OCI-LY1 (cell line): Measurements from ENCODE around the gene ACSM5.
A peak's percentile ranks its signal among the peaks of the same experiment; 100 is the strongest.

ENCODE experiments used
- H2AFZ ChIP-seq: fragments of 200-600 bp; sonication (generic), shearing (Covaris generic); 2 replicates; pipeline ENCODE4 v1.6.0; 2014; ENCODE audit warnings: antibody characterized with exemption, mild to moderate bottlenecking, low read length
- H3F3A ChIP-seq: fragments of 200-600 bp; sonication (generic), shearing (Covaris generic); 2 replicates; pipeline ENCODE4 v1.6.0; 2014; ENCODE audit warnings: mild to moderate bottlenecking, antibody characterized with exemption, low read length, moderate library complexity; ENCODE audit not compliant: insufficient read depth
- H3K27ac ChIP-seq: fragments of 200-600 bp; sonication (generic); 2 replicates; pipeline ENCODE4 v1.5.1; 2014; ENCODE audit warnings: low read length, mixed run types, mild to moderate bottlenecking, low read depth; ENCODE audit not compliant: poor library complexity, severe bottlenecking
- H3K27me3 ChIP-seq: fragments of 200-600 bp; sonication (generic); 2 replicates; pipeline ENCODE4 v1.6.0; 2014; ENCODE audit warnings: antibody characterized with exemption, mild to moderate bottlenecking, low read length, moderate library complexity; ENCODE audit not compliant: insufficient read depth
- H3K36me3 ChIP-seq: fragments of 200-600 bp; sonication (generic); 2 replicates; pipeline ENCODE4 v1.6.1; 2014; ENCODE audit warnings: mild to moderate bottlenecking, antibody characterized with exemption, low read length, moderate library complexity, mixed read lengths; ENCODE audit not compliant: insufficient read depth
- H3K4me1 ChIP-seq: fragments of 200-600 bp; sonication (generic); 2 replicates; pipeline ENCODE4 v1.5.1; 2014; ENCODE audit warnings: mild to moderate bottlenecking, low read length, moderate library complexity; ENCODE audit not compliant: insufficient read depth, severe bottlenecking
- H3K4me2 ChIP-seq: fragments of 200-600 bp; sonication (generic), shearing (Covaris generic); 2 replicates; pipeline ENCODE4 v1.6.1; 2014; ENCODE audit warnings: low read length
- H3K4me3 ChIP-seq: fragments of 200-600 bp; sonication (generic); 2 replicates; pipeline ENCODE4 v1.5.1; 2014; ENCODE audit warnings: low read length, low read depth, mild to moderate bottlenecking, mixed read lengths; ENCODE audit not compliant: poor library complexity, severe bottlenecking
- H3K79me2 ChIP-seq: fragments of 200-600 bp; shearing (Covaris generic); 2 replicates; pipeline ENCODE4 v1.6.1; 2016; ENCODE audit warnings: mixed run types, low read length, mixed read lengths; ENCODE audit not compliant: insufficient read depth
- H3K9ac ChIP-seq: fragments of 200-600 bp; sonication (generic), shearing (Covaris generic); 2 replicates; pipeline ENCODE4 v1.6.1; 2014; ENCODE audit warnings: mild to moderate bottlenecking, low read length, mixed read lengths
- H3K9me2 ChIP-seq: fragments of 200-600 bp; sonication (generic), shearing (Covaris generic); 2 replicates; pipeline ENCODE4 v1.6.1; 2014; ENCODE audit warnings: low read depth, mild to moderate bottlenecking, low read length, mixed read lengths
- H3K9me3 ChIP-seq: fragments of 200-600 bp; shearing (Covaris generic); 2 replicates; pipeline ENCODE4 v1.6.1; 2014; ENCODE audit warnings: low read length, mixed read lengths
- H4K20me1 ChIP-seq: fragments of 200-600 bp; sonication (generic), shearing (Covaris generic); 2 replicates; pipeline ENCODE4 v1.6.0; 2016; ENCODE audit warnings: mild to moderate bottlenecking, low read length; ENCODE audit not compliant: insufficient read depth
- EZH2 ChIP-seq: fragments of 200-600 bp; sonication (generic), shearing (Covaris generic); IDR thresholded peaks from 2 replicates; pipeline ENCODE4 v1.8.0; 2017; ENCODE audit warnings: borderline replicate concordance, mixed run types, mild to moderate bottlenecking, antibody characterized with exemption, low read length, moderate library complexity, mixed read lengths
- TF ChIP-seq, protein P1 (sequence below): fragments of 200-600 bp; sonication (generic), shearing (Covaris generic); IDR thresholded peaks from 2 replicates; pipeline ENCODE4 v1.5.1; 2017; ENCODE audit warnings: mild to moderate bottlenecking, antibody characterized with exemption, low read length, moderate library complexity, mixed read lengths

The ACSM5 gene, protein sequence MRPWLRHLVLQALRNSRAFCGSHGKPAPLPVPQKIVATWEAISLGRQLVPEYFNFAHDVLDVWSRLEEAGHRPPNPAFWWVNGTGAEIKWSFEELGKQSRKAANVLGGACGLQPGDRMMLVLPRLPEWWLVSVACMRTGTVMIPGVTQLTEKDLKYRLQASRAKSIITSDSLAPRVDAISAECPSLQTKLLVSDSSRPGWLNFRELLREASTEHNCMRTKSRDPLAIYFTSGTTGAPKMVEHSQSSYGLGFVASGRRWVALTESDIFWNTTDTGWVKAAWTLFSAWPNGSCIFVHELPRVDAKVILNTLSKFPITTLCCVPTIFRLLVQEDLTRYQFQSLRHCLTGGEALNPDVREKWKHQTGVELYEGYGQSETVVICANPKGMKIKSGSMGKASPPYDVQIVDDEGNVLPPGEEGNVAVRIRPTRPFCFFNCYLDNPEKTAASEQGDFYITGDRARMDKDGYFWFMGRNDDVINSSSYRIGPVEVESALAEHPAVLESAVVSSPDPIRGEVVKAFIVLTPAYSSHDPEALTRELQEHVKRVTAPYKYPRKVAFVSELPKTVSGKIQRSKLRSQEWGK

DNA sequence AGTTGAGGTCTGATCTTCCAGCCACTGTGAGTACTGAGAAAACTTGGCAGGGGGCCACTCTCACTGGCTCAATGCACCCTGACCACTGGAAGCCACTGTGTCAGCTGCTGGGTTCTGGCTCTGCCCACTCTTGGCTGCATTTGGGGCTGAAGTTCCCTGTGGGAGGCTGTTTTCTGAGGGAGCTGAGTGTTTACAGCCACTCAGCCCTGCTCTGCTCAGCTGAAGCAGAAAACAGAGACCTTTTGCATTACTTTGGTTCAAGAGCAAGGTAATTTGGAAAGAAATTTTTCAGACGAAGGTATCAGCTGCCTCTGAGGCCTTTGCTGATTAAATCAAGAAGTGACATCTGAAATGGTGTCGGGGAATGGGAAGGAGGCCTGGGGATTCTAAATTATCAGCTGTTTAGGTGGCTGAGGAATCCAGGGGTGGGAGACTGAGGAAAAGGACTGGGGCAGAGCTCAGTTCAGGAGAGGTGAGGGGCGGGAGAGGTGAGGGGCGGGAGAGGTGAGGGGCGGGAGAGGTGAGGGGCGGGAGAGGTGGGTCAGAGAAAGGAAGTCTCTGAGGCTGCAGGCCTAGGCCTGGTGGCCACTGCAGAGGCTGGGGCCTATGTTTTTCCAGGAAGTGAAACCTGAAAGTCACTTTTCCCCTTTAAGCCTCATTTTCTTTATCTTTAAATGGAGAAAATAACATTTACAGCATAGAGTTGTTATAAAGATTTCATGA is at the start of gene ACSM5:
Gene ACSM5 (plus strand): TSS at position 137 of the 723 bp plus-strand sequence. CDS start 1,951 bp downstream, outside the sequence.
- Histone ChIP-seq H2AFZ (no peak within 1 kb of the TSS), H3K9me2 (no peaks in the 10 kb centered on the region), H4K20me1 (no peaks in the 10 kb centered on the region), H3K36me3 (no peaks in the 10 kb centered on the region), H3K27me3 (no peaks in the 10 kb centered on the region), H3K9me3 (no peaks in the 10 kb centered on the region), H3K9ac (no peak within 1 kb of the TSS), H3F3A (no peaks in the 10 kb centered on the region), H3K79me2 (no peaks in the 10 kb centered on the region), H3K27ac (no peak within 1 kb of the TSS), H3K4me1 (no peaks in the 10 kb centered on the region), H3K4me2 (no peak within 1 kb of the TSS), H3K4me3 (no peak within 1 kb of the TSS)
- TF ChIP-seq, protein P1, sequence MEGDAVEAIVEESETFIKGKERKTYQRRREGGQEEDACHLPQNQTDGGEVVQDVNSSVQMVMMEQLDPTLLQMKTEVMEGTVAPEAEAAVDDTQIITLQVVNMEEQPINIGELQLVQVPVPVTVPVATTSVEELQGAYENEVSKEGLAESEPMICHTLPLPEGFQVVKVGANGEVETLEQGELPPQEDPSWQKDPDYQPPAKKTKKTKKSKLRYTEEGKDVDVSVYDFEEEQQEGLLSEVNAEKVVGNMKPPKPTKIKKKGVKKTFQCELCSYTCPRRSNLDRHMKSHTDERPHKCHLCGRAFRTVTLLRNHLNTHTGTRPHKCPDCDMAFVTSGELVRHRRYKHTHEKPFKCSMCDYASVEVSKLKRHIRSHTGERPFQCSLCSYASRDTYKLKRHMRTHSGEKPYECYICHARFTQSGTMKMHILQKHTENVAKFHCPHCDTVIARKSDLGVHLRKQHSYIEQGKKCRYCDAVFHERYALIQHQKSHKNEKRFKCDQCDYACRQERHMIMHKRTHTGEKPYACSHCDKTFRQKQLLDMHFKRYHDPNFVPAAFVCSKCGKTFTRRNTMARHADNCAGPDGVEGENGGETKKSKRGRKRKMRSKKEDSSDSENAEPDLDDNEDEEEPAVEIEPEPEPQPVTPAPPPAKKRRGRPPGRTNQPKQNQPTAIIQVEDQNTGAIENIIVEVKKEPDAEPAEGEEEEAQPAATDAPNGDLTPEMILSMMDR: no peak
- no peak for TF ChIP-seq EZH2

DNA sequence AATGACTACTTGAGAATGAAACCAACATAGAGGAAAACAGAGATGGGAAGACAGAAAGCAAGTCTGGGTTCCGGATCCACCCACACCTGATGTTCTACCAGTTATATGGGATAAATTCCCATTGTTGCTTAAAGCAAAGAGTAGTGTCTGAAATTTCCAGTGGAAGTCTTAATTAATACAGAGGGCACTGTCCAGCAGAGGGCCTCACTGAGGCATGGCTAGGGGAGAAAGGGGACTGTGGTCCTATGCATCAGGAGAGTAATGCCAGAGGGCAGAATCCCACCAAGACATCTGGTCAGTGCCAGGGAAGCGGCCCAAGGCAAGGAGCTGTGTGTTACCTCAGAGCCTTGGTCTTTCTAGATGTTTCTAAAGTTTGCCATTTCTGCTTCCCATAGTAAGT is 49.3 kb upstream of the ACSM5 start:
- Histone ChIP-seq H4K20me1 (no peaks in the 10 kb centered on the region), H3K27me3 (no peaks in the 10 kb centered on the region)

DNA sequence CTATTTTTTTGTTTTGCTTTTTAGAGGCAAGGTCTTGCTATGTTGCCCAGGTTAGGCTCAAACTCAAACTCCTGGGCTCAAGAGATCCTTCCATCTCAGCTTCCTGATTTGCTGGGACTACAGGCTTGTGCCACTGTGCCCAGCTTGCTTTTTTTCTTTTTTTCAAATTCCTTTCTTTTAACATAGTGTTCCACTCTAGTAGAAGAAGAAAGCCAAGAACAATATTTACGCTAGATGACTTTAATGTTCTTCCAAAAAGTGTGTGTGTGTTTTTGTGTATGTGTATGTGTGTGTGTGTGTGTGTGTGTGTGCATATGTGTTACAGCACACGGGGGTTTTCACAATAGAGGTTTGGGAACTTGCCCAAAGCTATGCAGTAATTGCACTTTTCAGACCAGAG is 46.1 kb upstream of the ACSM5 start:
- H3K9me3 ChIP-seq: no peaks in the 10 kb centered on the region
- H3K36me3 ChIP-seq: no peaks in the 10 kb centered on the region
- no peaks in the 10 kb centered on the region for H3K79me2 ChIP-seq
- no peak overlapping the region for H3K9ac ChIP-seq
- H3K27me3 ChIP-seq: no peaks in the 10 kb centered on the region
- no peaks in the 10 kb centered on the region for H3K9me2 ChIP-seq
- no peak overlapping the region for H3K4me2 ChIP-seq
- no peak overlapping the region for H2AFZ ChIP-seq
- no peak overlapping the region for H3K27ac ChIP-seq
- TF ChIP-seq, protein P1: no peak
- no peak for TF ChIP-seq EZH2
- no peak overlapping the region for H3K4me3 ChIP-seq
- H3K4me1 ChIP-seq: no peaks in the 10 kb centered on the region
- H4K20me1 ChIP-seq: no peaks in the 10 kb centered on the region
- H3F3A ChIP-seq: no peaks in the 10 kb centered on the region

More for the DNA sequence above, 49.3 kb upstream of the ACSM5 start:
- Histone ChIP-seq H3K9me2 (no peaks in the 10 kb centered on the region), H3K79me2 (no peaks in the 10 kb centered on the region), H3K4me2 (no peak overlapping the region), H2AFZ (no peak overlapping the region), H3K36me3 (no peaks in the 10 kb centered on the region), H3K9ac (no peak overlapping the region), H3K4me3 (no peak overlapping the region), H3K4me1 (no peaks in the 10 kb centered on the region), H3K27ac (no peak overlapping the region), H3F3A (no peaks in the 10 kb centered on the region), H3K9me3 (no peaks in the 10 kb centered on the region)
- TF ChIP-seq, protein P1: peak; percentile 47
- TF ChIP-seq EZH2: no peak
